Caco-2 (cell line): ENCODE results near the gene SRL. TPM values are rescaled to one million over a fixed set of nuclear protein-coding genes. Genes with fewer than 3 reads are reported as not detected.
A peak's percentile ranks its signal among the peaks of the same experiment; 100 is the strongest.

Experiments used
- BruUV-seq: library from RNA; stranded (reverse); fragments of 400-500 nt; replicated peaks from 2 replicates; lab custom pipeline; 2021; lab: Mats Ljungman, UMichigan
- CTCF ChIA-PET: fragments of 300-600 bp; sonication (Branson Sonifier 250); formaldehyde crosslinking; loops from one replicate; lab custom pipeline; 2022; ENCODE audit warnings: antibody characterized with exemption; lab: Charles Lee
- POLR2A ChIA-PET: fragments of 300-600 bp; sonication (Branson Sonifier 250); formaldehyde crosslinking; loops from one replicate; lab custom pipeline; 2022; ENCODE audit warnings: antibody characterized with exemption; lab: Charles Lee
- DNase-seq, 2 experiments: peaks; one replicate each; pipeline versions ENCODE4 v3.0.0 to v3.0.0-alpha.2; 2020 to 2022
- H3K27me3 ChIP-seq: replicated peaks from 2 replicates; pipeline ENCODE4 v1.6.0; 2011; ENCODE audit warnings: low read length; ENCODE audit not compliant: control insufficient read depth, insufficient read depth
- H3K36me3 ChIP-seq: 2 replicates; pipeline ENCODE4 v1.5.1; 2011; ENCODE audit warnings: low read length; ENCODE audit not compliant: control insufficient read depth, insufficient read depth
- H3K4me1 ChIP-seq: fragments of 250-450 bp; sonication (Bioruptor Pico); 2 replicates; pipeline ENCODE4 v1.5.1; 2020; ENCODE audit warnings: mild to moderate bottlenecking
- H3K4me3 ChIP-seq: 2 replicates; pipeline ENCODE4 v1.5.1; 2011; ENCODE audit warnings: low read depth, mild to moderate bottlenecking, control low read depth, low read length
- H3K9me3 ChIP-seq: fragments of 250-450 bp; sonication (Bioruptor Pico); 2 replicates; pipeline ENCODE4 v1.5.1; 2020; ENCODE audit warnings: mild to moderate bottlenecking, moderate library complexity
- H3K27ac Mint-ChIP-seq: one replicate; pipeline ENCODE4 v1.8.0; 2022; ENCODE audit warnings: mixed read lengths; ENCODE audit not compliant: unreplicated experiment
- H3K27me3 Mint-ChIP-seq: one replicate; pipeline ENCODE4 v1.8.0; 2022; ENCODE audit warnings: mixed read lengths; ENCODE audit not compliant: insufficient read depth, unreplicated experiment
- H3K36me3 Mint-ChIP-seq: one replicate; pipeline ENCODE4 v1.8.0; 2022; ENCODE audit warnings: mild to moderate bottlenecking, mixed read lengths; ENCODE audit not compliant: insufficient read depth, unreplicated experiment
- H3K4me1 Mint-ChIP-seq: one replicate; pipeline ENCODE4 v1.8.0; 2022; ENCODE audit warnings: low read depth, mixed read lengths; ENCODE audit not compliant: unreplicated experiment
- H3K4me3 Mint-ChIP-seq: one replicate; pipeline ENCODE4 v1.8.0; 2022; ENCODE audit warnings: mild to moderate bottlenecking, moderate library complexity, mixed read lengths; ENCODE audit not compliant: unreplicated experiment
- H3K9me3 Mint-ChIP-seq: one replicate; pipeline ENCODE4 v1.8.0; 2022; ENCODE audit warnings: mixed read lengths; ENCODE audit not compliant: unreplicated experiment
- CTCF ChIP-seq, 2 experiments: fragments of 200-600 bp in 1 of 2; IDR thresholded peaks; 1 replicate in 1 of 2; 2 replicates in 1 of 2; pipeline versions ENCODE4 v1.5.1 to v1.8.0; 2011 to 2022; ENCODE audit warnings: antibody characterized with exemption in 1 of 2, control low read depth in 1 of 2, inconsistent platforms in 1 of 2, low read depth in 1 of 2, low read length in 1 of 2, mild to moderate bottlenecking in 1 of 2, moderate library complexity in 1 of 2; ENCODE audit not compliant: insufficient read depth in 1 of 2, severe bottlenecking in 1 of 2, unreplicated experiment in 1 of 2
- intact Hi-C: fragments of 100-400 bp; cut with micrococcal nuclease; formaldehyde crosslinking; loops from one replicate; pipeline ENCODE4 v1.10.0; 2022; ENCODE audit not compliant: unreplicated experiment
- total RNA-seq: library from RNA; stranded (reverse); gene quantifications from 2 replicates; pipeline ENCODE4 v1.2.3, GENCODE V29; 2022

SRL gene
- total RNA-seq, 1 experiment from 2014 or later: not detected

- no TSS peak for BruUV-seq
- Histone ChIP-seq H3K27me3 (no peaks in the 10 kb centered on the region), H3K4me3 (no peak overlapping the region), H3K9me3 (no peaks in the 10 kb centered on the region), H3K36me3 (no peaks in the 10 kb centered on the region), H3K4me1 (no peaks in the 10 kb centered on the region)
- TF ChIP-seq CTCF (IDR thresholded peaks at IDR 0.05; ENCODE audit: insufficient read depth in 1 of 2, low read depth in 1 of 2, low read length in 1 of 2, severe bottlenecking in 1 of 2, unreplicated experiment in 1 of 2): no peak
- Mint-ChIP-seq H3K27me3 (no peaks in the 10 kb centered on the region), H3K4me3 (no peak overlapping the region), H3K4me1 (no peaks in the 10 kb centered on the region), H3K36me3 (no peaks in the 10 kb centered on the region), H3K9me3 (no peaks in the 10 kb centered on the region), H3K27ac (no peak overlapping the region)
- DNase-seq: no peak
- intact Hi-C loops: no loop called here
- POLR2A ChIA-PET: no interaction called here
- CTCF ChIA-PET: no interaction called here
Measured at GRCh38 chr16:4190086-4190485, 51.8 kb downstream of the SRL start.

DNA sequence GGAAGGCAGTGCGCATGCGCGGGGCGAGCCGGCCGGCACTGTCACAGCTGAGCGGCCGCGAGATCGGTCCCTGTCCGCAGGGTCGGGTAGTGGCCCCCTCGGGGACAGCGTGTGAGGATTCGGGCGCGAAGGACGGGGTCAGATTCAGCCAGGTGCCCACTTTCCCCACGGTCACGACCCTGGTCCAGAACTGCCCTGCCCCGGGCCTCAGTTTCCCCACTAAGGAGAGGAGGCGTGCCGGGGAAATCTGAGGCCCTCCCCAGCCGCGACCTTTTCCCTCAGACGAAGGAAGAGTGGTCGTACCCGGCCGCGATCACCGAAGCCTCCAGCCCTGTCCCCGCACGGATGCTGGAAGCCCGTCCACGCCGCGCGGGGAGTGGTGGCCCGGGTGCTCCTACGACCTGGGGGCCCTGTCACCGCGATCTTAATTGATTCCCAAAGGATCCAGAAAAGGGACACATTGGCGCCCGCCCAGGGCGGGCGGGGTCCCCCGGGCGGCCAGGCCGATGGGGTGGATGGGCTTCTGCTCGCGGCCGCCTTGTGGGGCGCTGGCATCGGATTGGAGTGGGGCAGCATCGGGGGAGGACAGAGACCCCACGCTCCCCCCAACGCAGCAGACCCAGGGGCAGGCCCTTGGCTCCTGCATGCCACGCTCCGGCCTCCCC lies 57.7 kb downstream of the SRL start:
- H3K4me1 ChIP-seq: 0 out of 2 replicates have a peak, but pooled peaks cover 4% of the 10 kb centered on the region
- H3K9me3 ChIP-seq: no peaks in the 10 kb centered on the region
- CTCF ChIA-PET: interaction anchor here (1.1 kb wide), 1 partner anchor 70 kb away, joined by 10 read pairs; no protein-coding TSS in a partner anchor
- peak overlapping the region; percentile 21 for H3K27ac Mint-ChIP-seq
- no peaks in the 10 kb centered on the region for H3K9me3 Mint-ChIP-seq
- peaks cover 9% of the 10 kb centered on the region for H3K4me1 Mint-ChIP-seq
- H3K36me3 Mint-ChIP-seq: peaks cover 19% of the 10 kb centered on the region
- H3K36me3 ChIP-seq: no peaks in the 10 kb centered on the region
- BruUV-seq: no TSS peak
- no peak for TF ChIP-seq CTCF (IDR thresholded peaks at IDR 0.05; ENCODE audit: insufficient read depth in 1 of 2, low read depth in 1 of 2, low read length in 1 of 2, severe bottlenecking in 1 of 2, unreplicated experiment in 1 of 2)
- H3K4me3 Mint-ChIP-seq: peak overlapping the region; percentile 68
- DNase-seq: no peak
- H3K27me3 ChIP-seq: no peaks in the 10 kb centered on the region
- intact Hi-C loops: loop anchor here (5.0 to 10.0 kb wide), 2 partner anchors 62 to 169 kb away; no protein-coding TSS in a partner anchor
- POLR2A ChIA-PET: interaction anchor here (0.6 to 1.0 kb wide), 2 partner anchors 74 to 90 kb away, joined by 3 to 4 read pairs; no protein-coding TSS in a partner anchor
- no peaks in the 10 kb centered on the region for H3K27me3 Mint-ChIP-seq
- peak overlapping the region; percentile 78 for H3K4me3 ChIP-seq

DNA sequence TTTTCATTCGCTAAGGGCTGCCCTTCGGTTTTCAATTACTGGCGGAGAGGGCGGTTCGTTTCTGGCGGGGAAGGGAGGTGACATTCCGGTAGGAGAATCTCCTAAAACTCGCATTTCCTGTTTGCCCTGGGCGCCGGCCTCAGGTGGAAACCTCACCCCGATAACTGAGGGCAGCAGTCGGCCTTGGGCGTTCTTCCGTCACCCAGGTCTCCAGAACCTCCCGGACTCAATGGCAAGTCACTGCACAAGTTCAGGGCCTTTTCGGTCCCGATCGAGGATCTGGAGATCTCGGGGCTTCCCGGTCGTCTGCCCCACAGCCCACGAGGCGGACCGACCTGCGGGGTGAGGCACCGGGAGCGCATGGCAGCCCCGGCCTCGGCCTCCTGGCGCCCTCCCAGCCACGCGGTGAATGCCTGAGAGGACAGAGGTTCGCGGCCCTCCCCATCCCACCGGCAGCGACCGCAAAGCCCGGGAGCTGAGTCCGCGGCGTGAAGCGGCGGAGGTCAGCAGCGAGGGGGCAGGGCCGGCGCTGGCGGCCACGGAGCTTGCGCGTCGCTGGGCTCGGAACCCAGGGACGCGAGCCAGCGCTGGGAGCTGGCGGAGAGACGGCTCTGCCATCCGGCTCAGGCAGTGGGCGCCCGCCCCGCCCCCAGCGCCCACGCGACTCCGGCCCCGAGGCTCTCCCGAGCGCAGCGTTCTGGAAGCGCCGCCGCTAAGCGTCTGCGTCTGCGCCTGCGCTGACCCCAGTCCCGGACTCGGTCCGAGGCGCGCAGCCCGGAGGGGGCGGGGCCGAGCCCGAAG lies 58.4 kb downstream of the SRL start:
- peak overlapping the region; percentile 71 for H3K27ac Mint-ChIP-seq
- peak overlapping the region; percentile 68 for H3K4me3 Mint-ChIP-seq
- H3K9me3 Mint-ChIP-seq: no peaks in the 10 kb centered on the region
- peaks cover 19% of the 10 kb centered on the region for H3K36me3 Mint-ChIP-seq
- peak overlapping the region; percentile 78 for H3K4me3 ChIP-seq
- TSS peak; percentile 56 for BruUV-seq
- H3K4me1 Mint-ChIP-seq: peaks cover 14% of the 10 kb centered on the region
- no peaks in the 10 kb centered on the region for H3K9me3 ChIP-seq
- peak; percentile 89 to 97 for DNase-seq
- CTCF ChIA-PET: interaction anchor here (1.1 kb wide), 1 partner anchor 70 kb away, joined by 10 read pairs; no protein-coding TSS in a partner anchor
- no peaks in the 10 kb centered on the region for H3K27me3 Mint-ChIP-seq
- POLR2A ChIA-PET: interaction anchor here (0.6 to 1.0 kb wide), 3 partner anchors 74 to 305 kb away, joined by 3 to 5 read pairs (median 4); no protein-coding TSS in a partner anchor
- H3K4me1 ChIP-seq: 0 out of 2 replicates have a peak, but pooled peaks cover 4% of the 10 kb centered on the region
- no peak for TF ChIP-seq CTCF (IDR thresholded peaks at IDR 0.05; ENCODE audit: insufficient read depth in 1 of 2, low read depth in 1 of 2, low read length in 1 of 2, severe bottlenecking in 1 of 2, unreplicated experiment in 1 of 2)
- intact Hi-C loops: loop anchor here (5.0 to 10.0 kb wide), 2 partner anchors 61 to 169 kb away; no protein-coding TSS in a partner anchor
- no peaks in the 10 kb centered on the region for H3K27me3 ChIP-seq
- H3K36me3 ChIP-seq: no peaks in the 10 kb centered on the region
